Measurements from ENCODE around the gene NNT.

DNA sequence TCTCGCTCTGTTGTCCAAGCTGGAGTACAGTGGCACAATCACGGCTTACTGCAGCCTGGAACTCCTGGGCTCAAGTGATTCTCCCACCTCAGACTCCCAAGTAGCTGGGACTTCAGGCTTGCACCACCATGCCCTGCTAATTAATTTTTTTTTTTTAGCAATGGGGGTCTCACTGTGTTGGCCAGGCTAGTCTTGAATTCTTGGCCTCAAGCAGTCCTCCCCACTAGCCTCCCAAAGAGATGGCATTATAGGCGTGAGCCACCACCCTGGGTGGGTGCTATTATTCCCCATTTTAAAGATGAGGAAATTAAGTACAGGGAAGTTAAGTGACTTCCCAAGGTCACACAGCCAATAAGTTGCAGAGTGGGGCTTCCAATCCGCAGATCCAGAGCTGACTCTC lies 1.7 kb downstream of the NNT start:
- TF ChIP-seq, protein P1, sequence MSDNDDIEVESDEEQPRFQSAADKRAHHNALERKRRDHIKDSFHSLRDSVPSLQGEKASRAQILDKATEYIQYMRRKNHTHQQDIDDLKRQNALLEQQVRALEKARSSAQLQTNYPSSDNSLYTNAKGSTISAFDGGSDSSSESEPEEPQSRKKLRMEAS (IDR thresholded peaks at IDR 0.05; ENCODE audit: low read depth, low read length), result no peak
- TF ChIP-seq, protein P2, sequence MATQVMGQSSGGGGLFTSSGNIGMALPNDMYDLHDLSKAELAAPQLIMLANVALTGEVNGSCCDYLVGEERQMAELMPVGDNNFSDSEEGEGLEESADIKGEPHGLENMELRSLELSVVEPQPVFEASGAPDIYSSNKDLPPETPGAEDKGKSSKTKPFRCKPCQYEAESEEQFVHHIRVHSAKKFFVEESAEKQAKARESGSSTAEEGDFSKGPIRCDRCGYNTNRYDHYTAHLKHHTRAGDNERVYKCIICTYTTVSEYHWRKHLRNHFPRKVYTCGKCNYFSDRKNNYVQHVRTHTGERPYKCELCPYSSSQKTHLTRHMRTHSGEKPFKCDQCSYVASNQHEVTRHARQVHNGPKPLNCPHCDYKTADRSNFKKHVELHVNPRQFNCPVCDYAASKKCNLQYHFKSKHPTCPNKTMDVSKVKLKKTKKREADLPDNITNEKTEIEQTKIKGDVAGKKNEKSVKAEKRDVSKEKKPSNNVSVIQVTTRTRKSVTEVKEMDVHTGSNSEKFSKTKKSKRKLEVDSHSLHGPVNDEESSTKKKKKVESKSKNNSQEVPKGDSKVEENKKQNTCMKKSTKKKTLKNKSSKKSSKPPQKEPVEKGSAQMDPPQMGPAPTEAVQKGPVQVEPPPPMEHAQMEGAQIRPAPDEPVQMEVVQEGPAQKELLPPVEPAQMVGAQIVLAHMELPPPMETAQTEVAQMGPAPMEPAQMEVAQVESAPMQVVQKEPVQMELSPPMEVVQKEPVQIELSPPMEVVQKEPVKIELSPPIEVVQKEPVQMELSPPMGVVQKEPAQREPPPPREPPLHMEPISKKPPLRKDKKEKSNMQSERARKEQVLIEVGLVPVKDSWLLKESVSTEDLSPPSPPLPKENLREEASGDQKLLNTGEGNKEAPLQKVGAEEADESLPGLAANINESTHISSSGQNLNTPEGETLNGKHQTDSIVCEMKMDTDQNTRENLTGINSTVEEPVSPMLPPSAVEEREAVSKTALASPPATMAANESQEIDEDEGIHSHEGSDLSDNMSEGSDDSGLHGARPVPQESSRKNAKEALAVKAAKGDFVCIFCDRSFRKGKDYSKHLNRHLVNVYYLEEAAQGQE (IDR thresholded peaks at IDR 0.05; ENCODE audit: low read depth, low read length), result no peak
- no peak for TF ChIP-seq CREB1 (IDR thresholded peaks at IDR 0.05; ENCODE audit: low read depth)
- no peak for TF ChIP-seq NR2C1 (IDR thresholded peaks at IDR 0.05)
- TF ChIP-seq RAD21 (IDR thresholded peaks at IDR 0.05; ENCODE audit: insufficient read depth, low read depth, low read length), result no peak
- TF ChIP-seq POLR2A (IDR thresholded peaks at IDR 0.05; ENCODE audit: low read depth, low read length), result no peak
- TF ChIP-seq, protein P3, sequence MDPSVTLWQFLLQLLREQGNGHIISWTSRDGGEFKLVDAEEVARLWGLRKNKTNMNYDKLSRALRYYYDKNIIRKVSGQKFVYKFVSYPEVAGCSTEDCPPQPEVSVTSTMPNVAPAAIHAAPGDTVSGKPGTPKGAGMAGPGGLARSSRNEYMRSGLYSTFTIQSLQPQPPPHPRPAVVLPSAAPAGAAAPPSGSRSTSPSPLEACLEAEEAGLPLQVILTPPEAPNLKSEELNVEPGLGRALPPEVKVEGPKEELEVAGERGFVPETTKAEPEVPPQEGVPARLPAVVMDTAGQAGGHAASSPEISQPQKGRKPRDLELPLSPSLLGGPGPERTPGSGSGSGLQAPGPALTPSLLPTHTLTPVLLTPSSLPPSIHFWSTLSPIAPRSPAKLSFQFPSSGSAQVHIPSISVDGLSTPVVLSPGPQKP (IDR thresholded peaks at IDR 0.05; ENCODE audit: low read depth, low read length), result no peak
- TF ChIP-seq SMC3 (IDR thresholded peaks at IDR 0.05; ENCODE audit: borderline replicate concordance, low read length), result no peak
- no peak for TF ChIP-seq BACH1 (IDR thresholded peaks at IDR 0.05; ENCODE audit: borderline replicate concordance)
- no peak for TF ChIP-seq ZNF274 (IDR thresholded peaks at IDR 0.05; ENCODE audit: insufficient read depth, insufficient read length)
- no peak for TF ChIP-seq PAX8 (IDR thresholded peaks at IDR 0.05)
- TF ChIP-seq, protein P4, sequence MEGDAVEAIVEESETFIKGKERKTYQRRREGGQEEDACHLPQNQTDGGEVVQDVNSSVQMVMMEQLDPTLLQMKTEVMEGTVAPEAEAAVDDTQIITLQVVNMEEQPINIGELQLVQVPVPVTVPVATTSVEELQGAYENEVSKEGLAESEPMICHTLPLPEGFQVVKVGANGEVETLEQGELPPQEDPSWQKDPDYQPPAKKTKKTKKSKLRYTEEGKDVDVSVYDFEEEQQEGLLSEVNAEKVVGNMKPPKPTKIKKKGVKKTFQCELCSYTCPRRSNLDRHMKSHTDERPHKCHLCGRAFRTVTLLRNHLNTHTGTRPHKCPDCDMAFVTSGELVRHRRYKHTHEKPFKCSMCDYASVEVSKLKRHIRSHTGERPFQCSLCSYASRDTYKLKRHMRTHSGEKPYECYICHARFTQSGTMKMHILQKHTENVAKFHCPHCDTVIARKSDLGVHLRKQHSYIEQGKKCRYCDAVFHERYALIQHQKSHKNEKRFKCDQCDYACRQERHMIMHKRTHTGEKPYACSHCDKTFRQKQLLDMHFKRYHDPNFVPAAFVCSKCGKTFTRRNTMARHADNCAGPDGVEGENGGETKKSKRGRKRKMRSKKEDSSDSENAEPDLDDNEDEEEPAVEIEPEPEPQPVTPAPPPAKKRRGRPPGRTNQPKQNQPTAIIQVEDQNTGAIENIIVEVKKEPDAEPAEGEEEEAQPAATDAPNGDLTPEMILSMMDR (IDR thresholded peaks at IDR 0.05 in 2 of 3, conservative IDR thresholded peaks at IDR 0.05 in 1 of 3; ENCODE audit: control insufficient read depth in 2 of 3, extremely low read depth in 1 of 3, insufficient read depth in 1 of 3, low read depth in 3 of 3, low read length in 3 of 3), result no peak
- TF ChIP-seq, protein P5, sequence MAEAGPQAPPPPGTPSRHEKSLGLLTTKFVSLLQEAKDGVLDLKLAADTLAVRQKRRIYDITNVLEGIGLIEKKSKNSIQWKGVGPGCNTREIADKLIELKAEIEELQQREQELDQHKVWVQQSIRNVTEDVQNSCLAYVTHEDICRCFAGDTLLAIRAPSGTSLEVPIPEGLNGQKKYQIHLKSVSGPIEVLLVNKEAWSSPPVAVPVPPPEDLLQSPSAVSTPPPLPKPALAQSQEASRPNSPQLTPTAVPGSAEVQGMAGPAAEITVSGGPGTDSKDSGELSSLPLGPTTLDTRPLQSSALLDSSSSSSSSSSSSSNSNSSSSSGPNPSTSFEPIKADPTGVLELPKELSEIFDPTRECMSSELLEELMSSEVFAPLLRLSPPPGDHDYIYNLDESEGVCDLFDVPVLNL (IDR thresholded peaks at IDR 0.05; ENCODE audit: low read depth, low read length), result no peak
- TF ChIP-seq, protein P6, sequence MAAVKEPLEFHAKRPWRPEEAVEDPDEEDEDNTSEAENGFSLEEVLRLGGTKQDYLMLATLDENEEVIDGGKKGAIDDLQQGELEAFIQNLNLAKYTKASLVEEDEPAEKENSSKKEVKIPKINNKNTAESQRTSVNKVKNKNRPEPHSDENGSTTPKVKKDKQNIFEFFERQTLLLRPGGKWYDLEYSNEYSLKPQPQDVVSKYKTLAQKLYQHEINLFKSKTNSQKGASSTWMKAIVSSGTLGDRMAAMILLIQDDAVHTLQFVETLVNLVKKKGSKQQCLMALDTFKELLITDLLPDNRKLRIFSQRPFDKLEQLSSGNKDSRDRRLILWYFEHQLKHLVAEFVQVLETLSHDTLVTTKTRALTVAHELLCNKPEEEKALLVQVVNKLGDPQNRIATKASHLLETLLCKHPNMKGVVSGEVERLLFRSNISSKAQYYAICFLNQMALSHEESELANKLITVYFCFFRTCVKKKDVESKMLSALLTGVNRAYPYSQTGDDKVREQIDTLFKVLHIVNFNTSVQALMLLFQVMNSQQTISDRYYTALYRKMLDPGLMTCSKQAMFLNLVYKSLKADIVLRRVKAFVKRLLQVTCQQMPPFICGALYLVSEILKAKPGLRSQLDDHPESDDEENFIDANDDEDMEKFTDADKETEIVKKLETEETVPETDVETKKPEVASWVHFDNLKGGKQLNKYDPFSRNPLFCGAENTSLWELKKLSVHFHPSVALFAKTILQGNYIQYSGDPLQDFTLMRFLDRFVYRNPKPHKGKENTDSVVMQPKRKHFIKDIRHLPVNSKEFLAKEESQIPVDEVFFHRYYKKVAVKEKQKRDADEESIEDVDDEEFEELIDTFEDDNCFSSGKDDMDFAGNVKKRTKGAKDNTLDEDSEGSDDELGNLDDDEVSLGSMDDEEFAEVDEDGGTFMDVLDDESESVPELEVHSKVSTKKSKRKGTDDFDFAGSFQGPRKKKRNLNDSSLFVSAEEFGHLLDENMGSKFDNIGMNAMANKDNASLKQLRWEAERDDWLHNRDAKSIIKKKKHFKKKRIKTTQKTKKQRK (IDR thresholded peaks at IDR 0.05; ENCODE audit: low read depth, low read length), result no peak

All from GM12878 (cell line).